NCI-H524 (cell line): ENCODE results near the gene PDLIM5.
"Not testable (repeated sequence)": the region's sequence is repeated elsewhere in the genome, so short reads cannot be mapped to it uniquely, and the experiment has no call there.

Experiments
- DNase-seq, 2 experiments: peaks; one replicate each; lab custom pipeline; 2025; lab: John Stamatoyannopoulos, UW

Gene PDLIM5

GRCh38 chr4:94497690-94498089, 45.9 kb downstream of the PDLIM5 start:
- no peak for DNase-seq

- no peak for DNase-seq
Measured at GRCh38 chr4:94498502-94498901, 46.8 kb downstream of the PDLIM5 start.

- DNase-seq: no peak
Measured at GRCh38 chr4:94500685-94501084, 48.9 kb downstream of the PDLIM5 start.

- no peak for DNase-seq
Measured at GRCh38 chr4:94504545-94504944, 52.8 kb downstream of the PDLIM5 start.

- DNase-seq: no peak
Measured at GRCh38 chr4:94506822-94507221, 55.1 kb downstream of the PDLIM5 start.

GRCh38 chr4:94507281-94507680, 55.5 kb downstream of the PDLIM5 start:
- no peak for DNase-seq

- DNase-seq: no peak
Measured at GRCh38 chr4:94507708-94508107, 56.0 kb downstream of the PDLIM5 start.

- DNase-seq: no peak
Measured at GRCh38 chr4:94508296-94508695, 56.6 kb downstream of the PDLIM5 start.

- DNase-seq: no peak
Measured at GRCh38 chr4:94508806-94509205, 57.1 kb downstream of the PDLIM5 start.

GRCh38 chr4:94511591-94511990, 59.8 kb downstream of the PDLIM5 start:
- DNase-seq: no peak

- not testable (repeated sequence) for DNase-seq
Measured at GRCh38 chr4:94513532-94513931, 61.8 kb downstream of the PDLIM5 start.

- DNase-seq: no peak
Measured at GRCh38 chr4:94515365-94515764, 63.6 kb downstream of the PDLIM5 start.

- DNase-seq: no peak
Measured at GRCh38 chr4:94516067-94516466, 64.3 kb downstream of the PDLIM5 start.

- no peak for DNase-seq
Measured at GRCh38 chr4:94516999-94517398, 65.3 kb downstream of the PDLIM5 start.

- no peak for DNase-seq
Measured at GRCh38 chr4:94517492-94517891, 65.8 kb downstream of the PDLIM5 start.

- DNase-seq: no peak
Measured at GRCh38 chr4:94519019-94519418, 67.3 kb downstream of the PDLIM5 start.

- DNase-seq: no peak
Measured at GRCh38 chr4:94519925-94520789, 68.4 kb downstream of the PDLIM5 start.

- DNase-seq: no peak
Measured at GRCh38 chr4:94523033-94523580, 71.4 kb downstream of the PDLIM5 start.

- DNase-seq: no peak
Measured at GRCh38 chr4:94523617-94524016, 71.9 kb downstream of the PDLIM5 start.

GRCh38 chr4:94525993-94526728, 74.4 kb downstream of the PDLIM5 start:
- no peak for DNase-seq

GRCh38 chr4:94527556-94528233, 76.0 kb downstream of the PDLIM5 start:
- no peak for DNase-seq

GRCh38 chr4:94528792-94529451, 77.2 kb downstream of the PDLIM5 start:
- DNase-seq: no peak
